EL (cell line): ENCODE measurements around the gene PIK3CG.

Experiments used
- DNase-seq: peaks from one replicate; pipeline ENCODE4 v3.0.0-alpha.2; 2016

Gene PIK3CG

GRCh38 chr7:106858618-106859532, 6.2 kb upstream of the PIK3CG start:
- DNase-seq, result no peak

- DNase-seq, result no peak
Observed at GRCh38 chr7:106862317-106863089, 2.6 kb upstream of the PIK3CG start.

- no peak for DNase-seq
Observed at GRCh38 chr7:106863274-106863997, 1.6 kb upstream of the PIK3CG start.

GRCh38 chr7:106864298-106865081, 592 bp upstream of the PIK3CG start:
- DNase-seq, result no peak

GRCh38 chr7:106866298-106867281, 1.5 kb downstream of the PIK3CG start:
- no peak for DNase-seq

- no peak for DNase-seq
Observed at GRCh38 chr7:106867641-106868351, 2.7 kb downstream of the PIK3CG start.

GRCh38 chr7:106868364-106868763, 3.3 kb downstream of the PIK3CG start:
- no peak for DNase-seq

- no peak for DNase-seq
Observed at GRCh38 chr7:106869954-106870353, 4.9 kb downstream of the PIK3CG start.

GRCh38 chr7:106870528-106870927, 5.4 kb downstream of the PIK3CG start:
- DNase-seq, result no peak

- no peak for DNase-seq
Observed at GRCh38 chr7:106870983-106871410, 5.9 kb downstream of the PIK3CG start.

- DNase-seq, result no peak
Observed at GRCh38 chr7:106871793-106872571, 6.9 kb downstream of the PIK3CG start.

- DNase-seq, result no peak
Observed at GRCh38 chr7:106872763-106873162, 7.7 kb downstream of the PIK3CG start.

- DNase-seq, result no peak
Observed at GRCh38 chr7:106874076-106874475, 9.0 kb downstream of the PIK3CG start.

GRCh38 chr7:106875508-106875907, 10.4 kb downstream of the PIK3CG start:
- DNase-seq, result no peak

- DNase-seq, result no peak
Observed at GRCh38 chr7:106878748-106879439, 13.8 kb downstream of the PIK3CG start.

- DNase-seq, result no peak
Observed at GRCh38 chr7:106881984-106882383, 16.9 kb downstream of the PIK3CG start.

- no peak for DNase-seq
Observed at GRCh38 chr7:106883456-106884026, 18.5 kb downstream of the PIK3CG start.

GRCh38 chr7:106885652-106886051, 20.6 kb downstream of the PIK3CG start:
- no peak for DNase-seq

- DNase-seq, result no peak
Observed at GRCh38 chr7:106887421-106887820, 22.3 kb downstream of the PIK3CG start.
